Fibroblast of lung (primary cell): ENCODE measurements around the gene SHISA5. TPM values are rescaled to one million over a fixed set of nuclear protein-coding genes. Genes with fewer than 3 reads are reported as not detected.

Source experiments
- DNase-seq, 2 donors: peaks; one replicate each; pipeline versions ENCODE4 v3.0.0 to v3.0.0-alpha.2; 2010; ENCODE audit warnings: low read depth in 2 of 2
- H2AFZ ChIP-seq: 2 replicates; pipeline ENCODE4 v1.5.1; 2012; ENCODE audit warnings: low read length, control low read depth, inconsistent platforms
- H3K27ac ChIP-seq: 2 replicates; pipeline ENCODE4 v1.5.1; 2011; ENCODE audit warnings: low read length, control low read depth; ENCODE audit not compliant: insufficient read depth
- H3K27me3 ChIP-seq: 2 replicates; pipeline ENCODE4 v1.5.1; 2011; ENCODE audit warnings: mild to moderate bottlenecking, low read length; ENCODE audit not compliant: control insufficient read depth, insufficient read depth
- H3K36me3 ChIP-seq: 2 replicates; pipeline ENCODE4 v1.5.1; 2011; ENCODE audit warnings: low read length; ENCODE audit not compliant: control insufficient read depth, insufficient read depth
- H3K4me1 ChIP-seq: 2 replicates; pipeline ENCODE4 v1.5.1; 2011; ENCODE audit warnings: low read length; ENCODE audit not compliant: control insufficient read depth, insufficient read depth; ENCODE audit errors: extremely low read depth
- H3K4me2 ChIP-seq: 2 replicates; pipeline ENCODE4 v1.5.1; 2011; ENCODE audit warnings: low read length, control low read depth; ENCODE audit not compliant: insufficient read depth; ENCODE audit errors: extremely low read depth
- H3K4me3 ChIP-seq, 4 experiments: fragments of 200-600 bp in 1 of 4; sonication (generic) in 1 of 4; replicated peaks in 1 of 4; 2 replicates each; pipeline ENCODE4 v1.5.1; 2011 to 2016; ENCODE audit warnings: low read length in 4 of 4, low read depth in 3 of 4, mild to moderate bottlenecking in 3 of 4, control low read depth in 2 of 4, inconsistent platforms in 1 of 4, mixed read lengths in 1 of 4; ENCODE audit not compliant: insufficient read depth in 1 of 4; ENCODE audit errors: control extremely low read depth in 1 of 4
- H3K79me2 ChIP-seq: 2 replicates; pipeline ENCODE4 v1.5.1; 2012; ENCODE audit warnings: mild to moderate bottlenecking, low read length, inconsistent platforms; ENCODE audit not compliant: control insufficient read depth, insufficient read depth
- H3K9ac ChIP-seq: 2 replicates; pipeline ENCODE4 v1.5.1; 2011; ENCODE audit warnings: mild to moderate bottlenecking, low read length, control low read depth; ENCODE audit not compliant: insufficient read depth
- H3K9me3 ChIP-seq: 2 replicates; pipeline ENCODE4 v1.5.1; 2012; ENCODE audit warnings: low read depth, low read length; ENCODE audit not compliant: control insufficient read depth, insufficient read depth
- H4K20me1 ChIP-seq: 2 replicates; pipeline ENCODE4 v1.5.1; 2011; ENCODE audit warnings: low read length; ENCODE audit not compliant: control insufficient read depth, insufficient read depth; ENCODE audit errors: extremely low read depth
- EZH2 ChIP-seq: IDR thresholded peaks from 2 replicates; pipeline ENCODE4 v1.5.1; 2012; ENCODE audit warnings: low read length, control low read depth, mild to moderate bottlenecking; ENCODE audit errors: missing control alignments
- polyA plus RNA-seq, 2 donors: library from polyadenylated mRNA; depleted of rRNA in 1 of 2; stranded (reverse) in 1 of 2; unstranded in 1 of 2; fragments of >200 nt; gene quantifications; 2 replicates each; pipeline ENCODE4 v1.2.1, GENCODE V29; 2011 to 2012; ENCODE audit warnings: missing spikeins in 1 of 2
- total RNA-seq: library from RNA; depleted of rRNA; stranded (reverse); fragments of >200 nt; gene quantifications from 2 replicates; pipeline ENCODE4 v1.2.1, GENCODE V29; 2014
- TF ChIP-seq, protein P1 (sequence below), 2 donors: IDR thresholded peaks in 1 of 2; conservative IDR thresholded peaks in 1 of 2; 1 replicate in 1 of 2; 2 replicates in 1 of 2; pipeline ENCODE4 v1.5.1; 2011 to 2012; ENCODE audit warnings: low read length in 2 of 2, control low read depth in 1 of 2, inconsistent platforms in 1 of 2, low read depth in 1 of 2, mild to moderate bottlenecking in 1 of 2

SHISA5 gene
- total and polyA plus RNA-seq, 2 donors (not counting 1 experiment from before 2014, with no cell fraction given) = 136 to 139 TPM

DNA sequence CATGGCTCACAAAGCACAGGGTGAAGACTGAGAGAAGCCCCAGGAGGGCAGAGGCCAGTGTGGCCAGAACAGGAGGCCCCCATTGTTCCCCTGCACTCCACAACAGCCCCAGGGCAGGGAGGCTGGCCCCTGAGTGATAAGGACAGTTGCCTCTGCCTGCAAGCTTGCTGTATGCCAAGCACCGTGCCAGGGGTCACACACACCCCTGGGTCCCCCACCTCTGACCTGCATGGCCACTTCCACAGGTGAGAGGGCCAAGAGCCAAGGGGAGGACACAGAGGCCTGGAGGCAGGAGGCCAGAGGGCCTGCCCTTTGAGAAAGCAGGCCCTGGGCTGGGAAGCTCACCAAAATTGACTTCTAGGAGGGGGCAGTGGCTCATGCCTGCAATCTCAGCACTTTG lies 33.7 kb downstream of the SHISA5 start:
- no peak overlapping the region for H3K4me3 ChIP-seq
- TF ChIP-seq, protein P1, sequence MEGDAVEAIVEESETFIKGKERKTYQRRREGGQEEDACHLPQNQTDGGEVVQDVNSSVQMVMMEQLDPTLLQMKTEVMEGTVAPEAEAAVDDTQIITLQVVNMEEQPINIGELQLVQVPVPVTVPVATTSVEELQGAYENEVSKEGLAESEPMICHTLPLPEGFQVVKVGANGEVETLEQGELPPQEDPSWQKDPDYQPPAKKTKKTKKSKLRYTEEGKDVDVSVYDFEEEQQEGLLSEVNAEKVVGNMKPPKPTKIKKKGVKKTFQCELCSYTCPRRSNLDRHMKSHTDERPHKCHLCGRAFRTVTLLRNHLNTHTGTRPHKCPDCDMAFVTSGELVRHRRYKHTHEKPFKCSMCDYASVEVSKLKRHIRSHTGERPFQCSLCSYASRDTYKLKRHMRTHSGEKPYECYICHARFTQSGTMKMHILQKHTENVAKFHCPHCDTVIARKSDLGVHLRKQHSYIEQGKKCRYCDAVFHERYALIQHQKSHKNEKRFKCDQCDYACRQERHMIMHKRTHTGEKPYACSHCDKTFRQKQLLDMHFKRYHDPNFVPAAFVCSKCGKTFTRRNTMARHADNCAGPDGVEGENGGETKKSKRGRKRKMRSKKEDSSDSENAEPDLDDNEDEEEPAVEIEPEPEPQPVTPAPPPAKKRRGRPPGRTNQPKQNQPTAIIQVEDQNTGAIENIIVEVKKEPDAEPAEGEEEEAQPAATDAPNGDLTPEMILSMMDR (conservative IDR thresholded peaks at IDR 0.05 in 1 of 2, IDR thresholded peaks at IDR 0.05 in 1 of 2; ENCODE audit: low read depth in 1 of 2, low read length in 2 of 2) = no peak
- no peaks in the 10 kb centered on the region for H3K9me3 ChIP-seq
- H3K79me2 ChIP-seq = peaks cover 63% of the 10 kb centered on the region
- peaks cover 31% of the 10 kb centered on the region for H3K36me3 ChIP-seq
- no peak overlapping the region for H3K4me2 ChIP-seq
- no peak overlapping the region for H2AFZ ChIP-seq
- H4K20me1 ChIP-seq = no peaks in the 10 kb centered on the region
- H3K9ac ChIP-seq = peak overlapping the region; percentile 13
- no peaks in the 10 kb centered on the region for H3K27me3 ChIP-seq
- DNase-seq = no peak
- H3K27ac ChIP-seq = no peak overlapping the region
- peaks cover 27% of the 10 kb centered on the region for H3K4me1 ChIP-seq

DNA sequence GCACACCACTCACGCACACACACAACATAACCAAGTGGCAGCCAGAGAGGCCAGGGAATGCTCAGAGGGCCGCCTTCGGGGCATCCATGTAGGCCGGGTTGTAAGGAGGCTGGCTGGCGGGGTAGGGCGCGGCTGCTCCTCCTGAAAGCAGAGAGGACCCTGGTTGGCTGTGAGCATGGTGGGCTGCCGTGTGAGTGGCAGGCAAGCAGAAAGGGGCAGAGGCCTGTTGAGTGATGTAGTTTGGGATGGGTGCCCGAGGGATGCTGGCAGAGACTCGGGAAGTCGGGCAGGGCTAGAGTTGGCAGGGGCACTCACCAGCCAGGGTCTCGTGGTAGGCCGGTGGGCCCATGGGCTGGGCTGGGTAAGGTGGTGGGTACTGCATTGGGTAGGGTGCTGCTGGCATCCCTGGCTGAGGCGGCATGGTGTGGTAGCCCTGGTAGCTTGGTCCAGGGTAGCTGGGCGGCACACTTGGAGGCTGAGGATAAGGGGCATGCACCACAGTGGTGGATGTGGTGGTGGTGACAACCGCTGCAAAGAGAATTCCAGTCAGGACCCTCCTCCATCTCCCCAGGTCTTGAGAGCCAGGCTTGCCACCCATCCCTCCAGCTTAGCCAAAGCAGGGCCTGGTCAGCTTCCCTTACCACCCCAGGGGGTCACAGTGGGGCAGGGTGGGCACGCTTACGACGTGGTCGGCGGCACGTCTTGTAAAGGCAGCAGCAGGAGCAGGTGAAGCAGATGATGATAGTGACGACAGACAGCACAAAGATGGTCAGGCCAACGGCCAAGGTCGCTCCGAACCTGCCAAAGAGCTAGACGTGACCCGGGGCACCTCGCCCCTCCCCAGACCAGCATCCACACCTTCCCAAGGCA lies 34.7 kb downstream of the SHISA5 start:
- no peak overlapping the region for H3K4me2 ChIP-seq
- peaks cover 31% of the 10 kb centered on the region for H3K4me1 ChIP-seq
- H2AFZ ChIP-seq = no peak overlapping the region
- H4K20me1 ChIP-seq = no peaks in the 10 kb centered on the region
- no peak for DNase-seq
- no peak overlapping the region for H3K4me3 ChIP-seq
- TF ChIP-seq, protein P1 (conservative IDR thresholded peaks at IDR 0.05 in 1 of 2, IDR thresholded peaks at IDR 0.05 in 1 of 2; ENCODE audit: low read depth in 1 of 2, low read length in 2 of 2) = no peak
- TF ChIP-seq EZH2 = no peak
- no peak overlapping the region for H3K27ac ChIP-seq
- no peaks in the 10 kb centered on the region for H3K9me3 ChIP-seq
- no peak overlapping the region for H3K9ac ChIP-seq
- H3K79me2 ChIP-seq = peaks cover 63% of the 10 kb centered on the region
- peaks cover 34% of the 10 kb centered on the region for H3K36me3 ChIP-seq
- H3K27me3 ChIP-seq = no peaks in the 10 kb centered on the region

DNA sequence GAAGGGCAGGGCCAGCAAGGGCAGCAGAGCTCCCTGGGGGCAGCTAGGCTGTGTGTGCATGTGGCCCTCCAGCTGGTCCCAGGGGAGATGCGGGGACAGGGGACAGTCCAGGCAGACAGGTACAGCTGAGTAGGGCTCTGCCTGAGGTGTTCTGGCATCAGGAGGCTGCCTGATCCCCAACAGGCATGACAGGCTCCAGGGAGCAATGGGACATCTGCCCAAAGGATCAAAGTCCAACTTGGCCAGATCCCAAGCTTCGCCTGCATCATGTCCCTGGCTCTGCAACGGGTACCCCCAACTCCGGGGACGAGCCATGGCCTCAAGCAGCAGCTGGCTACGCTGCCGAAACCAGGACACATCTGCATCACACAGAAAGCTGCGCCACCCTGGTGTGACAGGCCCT lies 35.6 kb downstream of the SHISA5 start:
- no peaks in the 10 kb centered on the region for H3K9me3 ChIP-seq
- H3K36me3 ChIP-seq = peaks cover 34% of the 10 kb centered on the region
- H3K9ac ChIP-seq = no peak overlapping the region
- no peak for TF ChIP-seq EZH2
- TF ChIP-seq, protein P1 (conservative IDR thresholded peaks at IDR 0.05 in 1 of 2, IDR thresholded peaks at IDR 0.05 in 1 of 2; ENCODE audit: low read depth in 1 of 2, low read length in 2 of 2) = no peak
- no peak for DNase-seq
- peak overlapping the region; percentile 20 for H3K27ac ChIP-seq
- no peaks in the 10 kb centered on the region for H3K27me3 ChIP-seq
- no peak overlapping the region for H2AFZ ChIP-seq
- H3K4me3 ChIP-seq = no peak overlapping the region
- no peak overlapping the region for H3K4me2 ChIP-seq
- H4K20me1 ChIP-seq = no peaks in the 10 kb centered on the region
- peaks cover 31% of the 10 kb centered on the region for H3K4me1 ChIP-seq
- peaks cover 63% of the 10 kb centered on the region for H3K79me2 ChIP-seq
